ENCODE measurements around the gene GGT7.

The GGT7 gene

DNA sequence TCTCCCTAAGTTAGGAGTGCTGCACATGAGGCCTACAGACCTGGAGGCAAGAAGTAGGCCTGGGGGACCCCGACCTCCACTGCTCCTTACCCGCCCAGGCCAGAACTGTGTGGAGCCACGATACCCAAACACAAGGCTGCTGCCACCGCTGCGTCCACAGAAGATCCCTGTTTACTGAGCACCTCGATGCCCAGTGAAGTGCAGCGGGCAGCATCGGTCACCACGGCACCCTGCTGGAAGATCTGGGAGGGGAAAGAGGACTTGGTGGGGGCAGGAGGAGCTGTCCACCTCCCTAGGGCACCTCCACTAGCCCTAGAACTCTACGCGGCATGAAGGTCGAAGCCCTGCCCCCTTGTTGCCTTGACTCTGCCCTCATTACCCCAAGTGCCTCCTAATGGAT is 9.9 kb downstream of the GGT7 start:
- Histone ChIP-seq H3F3A (ENCODE audit: insufficient read depth, low read length) (no peaks in the 10 kb centered on the region), H3K9ac (ENCODE audit: low read length) (no peak overlapping the region)

DNA sequence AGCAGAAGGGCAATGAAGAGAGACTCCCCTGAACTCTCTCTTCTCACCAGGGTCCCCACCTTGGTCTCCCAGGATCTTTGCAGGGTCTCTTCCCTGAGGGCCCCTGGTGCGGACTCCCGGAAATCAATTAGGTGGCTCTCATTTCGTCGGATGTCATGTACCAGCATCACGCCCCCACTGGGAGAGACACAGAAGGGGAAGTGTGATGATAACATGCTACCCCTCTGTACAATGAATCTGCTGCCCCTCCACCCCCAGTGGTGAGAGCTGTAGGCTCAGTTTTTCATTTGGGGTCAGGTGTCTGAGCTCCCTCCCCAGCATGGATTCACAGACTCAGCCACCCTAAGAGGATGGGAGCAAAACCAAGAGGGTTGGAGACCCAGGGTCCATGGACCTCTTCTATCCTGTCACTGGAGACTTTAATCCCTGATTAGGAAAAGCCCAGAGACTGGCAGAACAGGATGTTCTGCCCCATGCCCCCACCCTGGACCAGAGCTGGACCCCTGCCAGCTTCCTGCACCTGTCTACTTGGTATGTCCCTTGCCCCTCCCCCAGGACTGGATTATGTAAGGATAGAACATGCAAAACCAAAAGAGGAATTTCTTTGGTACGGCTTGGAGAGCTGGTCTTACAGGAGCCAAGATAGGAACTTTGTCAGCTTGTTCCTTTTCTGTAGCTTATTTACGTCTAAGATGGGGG is 11.1 kb downstream of the GGT7 start:
- Histone ChIP-seq H4K20me1 (ENCODE audit: insufficient read depth, low read length) (no peaks in the 10 kb centered on the region), H3K36me3 (replicated peaks; ENCODE audit: insufficient read depth, low read length) (no peaks in the 10 kb centered on the region), H3K4me2 (ENCODE audit: low read depth, low read length) (no peak overlapping the region), H3F3A (ENCODE audit: insufficient read depth, low read length) (no peaks in the 10 kb centered on the region), H3K4me3 (ENCODE audit: low read length) (no peak overlapping the region), H3K79me2 (ENCODE audit: low read length) (no peaks in the 10 kb centered on the region), H3K9me3 (replicated peaks; ENCODE audit: insufficient read depth, low read length) (no peaks in the 10 kb centered on the region), H3K4me1 (ENCODE audit: low read length) (no peaks in the 10 kb centered on the region), H3K9ac (ENCODE audit: low read length) (no peak overlapping the region), H3K9me2 (replicated peaks; ENCODE audit: insufficient read depth, low read length) (no peaks in the 10 kb centered on the region), H3K27ac (ENCODE audit: low read length) (no peak overlapping the region), H2AFZ (ENCODE audit: low read length) (no peak overlapping the region), H3K27me3 (replicated peaks; ENCODE audit: insufficient read depth, low read length) (no peaks in the 10 kb centered on the region)
- TF ChIP-seq EZH2 (optimal IDR thresholded peaks at IDR 0.05; ENCODE audit: low read depth, low read length) (no peak), EZH2phosphoT487 (IDR thresholded peaks at IDR 0.05; ENCODE audit: low read length) (no peak)
- TF ChIP-seq, protein P1, sequence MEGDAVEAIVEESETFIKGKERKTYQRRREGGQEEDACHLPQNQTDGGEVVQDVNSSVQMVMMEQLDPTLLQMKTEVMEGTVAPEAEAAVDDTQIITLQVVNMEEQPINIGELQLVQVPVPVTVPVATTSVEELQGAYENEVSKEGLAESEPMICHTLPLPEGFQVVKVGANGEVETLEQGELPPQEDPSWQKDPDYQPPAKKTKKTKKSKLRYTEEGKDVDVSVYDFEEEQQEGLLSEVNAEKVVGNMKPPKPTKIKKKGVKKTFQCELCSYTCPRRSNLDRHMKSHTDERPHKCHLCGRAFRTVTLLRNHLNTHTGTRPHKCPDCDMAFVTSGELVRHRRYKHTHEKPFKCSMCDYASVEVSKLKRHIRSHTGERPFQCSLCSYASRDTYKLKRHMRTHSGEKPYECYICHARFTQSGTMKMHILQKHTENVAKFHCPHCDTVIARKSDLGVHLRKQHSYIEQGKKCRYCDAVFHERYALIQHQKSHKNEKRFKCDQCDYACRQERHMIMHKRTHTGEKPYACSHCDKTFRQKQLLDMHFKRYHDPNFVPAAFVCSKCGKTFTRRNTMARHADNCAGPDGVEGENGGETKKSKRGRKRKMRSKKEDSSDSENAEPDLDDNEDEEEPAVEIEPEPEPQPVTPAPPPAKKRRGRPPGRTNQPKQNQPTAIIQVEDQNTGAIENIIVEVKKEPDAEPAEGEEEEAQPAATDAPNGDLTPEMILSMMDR (IDR thresholded peaks at IDR 0.05; ENCODE audit: low read length): no peak
- DNase-seq: no peak

More for the DNA sequence above, 9.9 kb downstream of the GGT7 start:
- no peaks in the 10 kb centered on the region for H3K9me2 ChIP-seq (replicated peaks; ENCODE audit: insufficient read depth, low read length)
- no peak overlapping the region for H2AFZ ChIP-seq (ENCODE audit: low read length)
- H4K20me1 ChIP-seq (ENCODE audit: insufficient read depth, low read length): no peaks in the 10 kb centered on the region
- no peaks in the 10 kb centered on the region for H3K36me3 ChIP-seq (replicated peaks; ENCODE audit: insufficient read depth, low read length)
- no peaks in the 10 kb centered on the region for H3K79me2 ChIP-seq (ENCODE audit: low read length)
- no peak for DNase-seq
- TF ChIP-seq EZH2 (optimal IDR thresholded peaks at IDR 0.05; ENCODE audit: low read depth, low read length) (no peak), EZH2phosphoT487 (IDR thresholded peaks at IDR 0.05; ENCODE audit: low read length) (no peak)
- TF ChIP-seq, protein P1 (IDR thresholded peaks at IDR 0.05; ENCODE audit: low read length): no peak
- H3K9me3 ChIP-seq (replicated peaks; ENCODE audit: insufficient read depth, low read length): no peaks in the 10 kb centered on the region
- H3K4me2 ChIP-seq (ENCODE audit: low read depth, low read length): no peak overlapping the region
- no peaks in the 10 kb centered on the region for H3K27me3 ChIP-seq (replicated peaks; ENCODE audit: insufficient read depth, low read length)
- H3K4me1 ChIP-seq (ENCODE audit: low read length): no peaks in the 10 kb centered on the region
- no peak overlapping the region for H3K27ac ChIP-seq (ENCODE audit: low read length)
- no peak overlapping the region for H3K4me3 ChIP-seq (ENCODE audit: low read length)

DNA sequence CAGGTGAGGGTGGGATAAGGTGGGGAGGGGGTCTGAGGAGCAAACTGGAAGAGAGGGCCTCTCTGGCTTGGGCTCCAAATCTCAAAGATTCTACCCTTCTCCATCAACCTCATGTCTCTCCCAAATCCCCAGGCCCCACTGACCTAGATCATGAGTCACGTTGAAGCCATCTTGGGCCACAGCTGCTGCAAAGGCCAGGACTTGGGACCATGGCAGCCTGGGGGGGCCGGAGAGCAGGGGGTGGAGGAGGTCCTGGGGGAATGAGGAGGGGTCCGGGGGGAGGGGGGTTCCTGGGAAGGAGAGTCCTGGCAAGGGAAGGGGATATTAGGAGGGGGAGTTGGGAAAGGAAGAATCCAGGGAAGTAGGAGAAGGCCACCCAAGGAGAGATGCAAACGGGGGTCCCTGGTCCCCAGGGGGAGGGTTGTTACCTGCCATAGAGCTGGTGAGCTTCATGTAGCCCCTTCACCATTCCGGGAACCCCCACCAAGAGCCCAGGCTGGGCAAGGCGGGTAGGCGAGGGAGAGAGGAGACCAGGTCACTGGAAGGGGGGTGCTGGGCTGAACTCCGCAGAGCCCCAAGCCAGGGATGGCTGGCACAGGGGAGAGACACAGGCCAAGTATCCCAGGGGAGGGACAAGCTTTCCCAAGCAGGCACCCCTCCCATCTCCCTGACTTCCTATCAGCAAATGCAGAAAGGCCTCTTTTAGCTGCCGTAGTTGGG is 12.7 kb downstream of the GGT7 start:
- Histone ChIP-seq H3K9me2 (replicated peaks; ENCODE audit: insufficient read depth, low read length) (no peaks in the 10 kb centered on the region), H3K27me3 (replicated peaks; ENCODE audit: insufficient read depth, low read length) (no peaks in the 10 kb centered on the region), H3K4me1 (ENCODE audit: low read length) (no peaks in the 10 kb centered on the region), H3K9me3 (replicated peaks; ENCODE audit: insufficient read depth, low read length) (no peaks in the 10 kb centered on the region), H3F3A (ENCODE audit: insufficient read depth, low read length) (no peaks in the 10 kb centered on the region), H3K4me3 (ENCODE audit: low read length) (no peak overlapping the region), H3K9ac (ENCODE audit: low read length) (no peak overlapping the region), H3K36me3 (replicated peaks; ENCODE audit: insufficient read depth, low read length) (no peaks in the 10 kb centered on the region), H3K27ac (ENCODE audit: low read length) (no peak overlapping the region), H3K79me2 (ENCODE audit: low read length) (no peaks in the 10 kb centered on the region), H4K20me1 (ENCODE audit: insufficient read depth, low read length) (no peaks in the 10 kb centered on the region), H3K4me2 (ENCODE audit: low read depth, low read length) (no peak overlapping the region), H2AFZ (ENCODE audit: low read length) (no peak overlapping the region)
- no peak for DNase-seq
- TF ChIP-seq, protein P1 (IDR thresholded peaks at IDR 0.05; ENCODE audit: low read length): no peak
- no peak for TF ChIP-seq EZH2 (optimal IDR thresholded peaks at IDR 0.05; ENCODE audit: low read depth, low read length)
- TF ChIP-seq EZH2phosphoT487 (IDR thresholded peaks at IDR 0.05; ENCODE audit: low read length): no peak
